ENCODE data around the gene PGM5.

PGM5 gene

DNA sequence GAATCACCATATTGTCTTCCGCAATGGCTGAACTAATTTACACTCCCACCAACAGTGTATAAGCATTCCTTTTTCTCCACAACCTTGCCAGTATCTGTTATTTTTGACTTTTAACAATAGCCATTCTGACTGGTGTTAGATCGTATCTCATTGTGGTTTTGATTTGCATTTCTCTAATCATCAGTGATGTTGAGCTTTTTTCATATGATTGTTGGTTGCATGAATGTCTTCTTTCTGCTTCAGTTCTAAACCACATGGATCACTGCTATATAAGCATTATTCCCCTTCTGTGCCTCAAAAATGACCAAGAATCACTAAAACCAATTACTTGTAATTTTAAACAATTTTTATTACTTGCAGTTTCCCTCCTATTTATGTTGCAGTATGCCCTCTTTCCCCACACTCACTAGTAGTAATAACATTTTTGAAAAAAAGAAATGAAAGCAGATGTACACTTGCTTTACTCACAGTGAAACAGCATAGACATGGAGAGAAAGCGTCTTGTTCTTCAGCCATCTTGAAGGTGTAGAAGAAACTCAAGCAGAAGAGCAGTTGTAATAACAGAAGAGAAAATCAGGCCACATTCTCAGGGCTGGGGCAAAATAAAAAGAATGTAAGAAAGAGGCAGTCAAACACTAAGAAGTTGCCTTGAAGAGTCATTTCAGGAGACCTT, 188.8 kb downstream of the PGM5 start:
- Mint-ChIP-seq H3K27ac (no peak overlapping the region), H3K27me3 (no peaks in the 10 kb centered on the region), H3K9me3 (no peaks in the 10 kb centered on the region), H3K4me1 (ENCODE audit: low read depth) (peaks cover 17% of the 10 kb centered on the region), H3K36me3 (ENCODE audit: low read depth) (no peaks in the 10 kb centered on the region), H3K4me3 (no peak overlapping the region)

DNA sequence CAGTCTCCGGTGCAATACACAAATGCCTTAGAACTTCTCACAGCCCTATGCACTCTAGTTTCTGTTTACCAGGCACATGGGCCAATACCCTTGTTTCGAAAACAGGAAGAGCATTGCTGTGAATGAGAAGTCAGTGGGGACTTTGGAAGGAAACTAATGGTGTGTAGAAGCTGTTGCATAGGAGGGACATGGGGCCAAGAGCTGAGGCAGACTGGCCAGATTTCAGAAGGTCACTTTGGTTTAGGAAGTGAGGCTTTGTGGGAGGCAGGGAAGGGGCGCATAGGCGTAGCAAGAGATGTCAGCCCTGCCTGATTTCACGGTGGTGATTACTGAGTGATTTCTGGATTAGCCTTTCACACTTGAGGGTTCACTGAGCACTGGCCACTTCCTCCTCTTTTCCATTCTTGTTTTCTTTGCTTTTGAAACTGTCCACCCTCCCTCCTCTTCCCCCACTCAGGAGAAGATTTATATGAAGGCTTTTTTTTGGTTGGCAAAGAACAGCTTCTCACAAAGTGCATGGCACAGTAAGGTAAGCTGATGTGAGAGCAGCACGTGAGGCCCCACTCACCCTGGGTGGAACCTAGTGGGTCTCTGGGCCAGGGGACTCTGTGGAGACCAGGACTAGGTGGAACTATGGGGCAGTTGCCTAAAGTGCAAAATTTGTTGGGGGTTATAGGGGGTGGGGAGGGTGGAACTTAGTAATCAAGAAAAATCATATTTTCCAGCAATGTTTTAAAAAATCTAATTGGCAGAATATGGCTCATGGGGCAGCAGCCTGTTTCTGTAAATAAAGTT, 190.4 kb downstream of the PGM5 start:
- peak overlapping the region; percentile 35 for H3K4me3 Mint-ChIP-seq
- no peaks in the 10 kb centered on the region for H3K36me3 Mint-ChIP-seq (ENCODE audit: low read depth)
- no peaks in the 10 kb centered on the region for H3K27me3 Mint-ChIP-seq
- no peaks in the 10 kb centered on the region for H3K9me3 Mint-ChIP-seq
- H3K27ac Mint-ChIP-seq, result peak overlapping the region; percentile 61
- peaks cover 17% of the 10 kb centered on the region for H3K4me1 Mint-ChIP-seq (ENCODE audit: low read depth)

DNA sequence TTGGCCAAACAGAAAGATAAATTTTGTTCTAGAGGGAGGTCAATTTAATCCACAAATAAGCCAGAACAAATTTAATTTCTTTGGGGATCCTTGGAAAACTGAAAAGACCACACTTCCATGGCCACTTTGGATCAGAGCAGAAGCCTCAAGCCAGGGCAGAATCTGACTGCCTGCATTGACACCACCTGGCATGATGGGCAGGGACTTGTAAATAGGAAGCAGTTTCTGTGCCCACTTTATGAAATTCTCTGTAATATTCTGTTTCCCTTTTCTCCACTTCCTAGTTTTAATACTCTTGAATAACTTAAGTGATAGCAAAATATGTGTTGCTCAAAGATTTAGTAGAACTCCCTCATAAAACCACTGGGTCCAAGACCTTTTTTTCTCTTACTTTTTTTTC, 191.0 kb downstream of the PGM5 start:
- H3K4me1 Mint-ChIP-seq (ENCODE audit: low read depth), result peaks cover 17% of the 10 kb centered on the region
- H3K36me3 Mint-ChIP-seq (ENCODE audit: low read depth), result no peaks in the 10 kb centered on the region
- H3K27me3 Mint-ChIP-seq, result no peaks in the 10 kb centered on the region
- H3K27ac Mint-ChIP-seq, result no peak overlapping the region
- no peak overlapping the region for H3K4me3 Mint-ChIP-seq
- no peaks in the 10 kb centered on the region for H3K9me3 Mint-ChIP-seq

DNA sequence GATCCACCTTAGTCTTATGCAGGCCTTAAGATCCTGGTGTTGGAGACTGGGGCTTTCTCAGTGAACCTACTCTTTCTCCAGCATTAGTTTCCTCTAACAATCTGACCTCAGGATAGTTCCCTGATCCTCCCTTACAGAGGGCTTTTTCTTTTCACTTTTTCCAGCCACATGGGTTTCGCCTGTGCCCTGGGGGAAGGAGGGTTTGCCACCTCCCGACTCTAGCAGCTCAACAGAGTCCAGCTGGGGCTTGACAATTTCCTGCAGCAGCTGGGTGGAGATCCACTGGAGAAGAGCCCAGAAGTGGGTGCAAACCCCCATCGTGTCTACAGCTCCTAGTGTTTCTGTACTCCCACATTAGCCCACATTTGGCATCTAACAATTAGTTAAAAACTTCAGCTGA, 191.8 kb downstream of the PGM5 start:
- no peak overlapping the region for H3K4me3 Mint-ChIP-seq
- no peaks in the 10 kb centered on the region for H3K9me3 Mint-ChIP-seq
- no peak overlapping the region for H3K27ac Mint-ChIP-seq
- H3K27me3 Mint-ChIP-seq, result peaks cover 4% of the 10 kb centered on the region
- H3K36me3 Mint-ChIP-seq (ENCODE audit: low read depth), result no peaks in the 10 kb centered on the region
- H3K4me1 Mint-ChIP-seq (ENCODE audit: low read depth), result peaks cover 17% of the 10 kb centered on the region

DNA sequence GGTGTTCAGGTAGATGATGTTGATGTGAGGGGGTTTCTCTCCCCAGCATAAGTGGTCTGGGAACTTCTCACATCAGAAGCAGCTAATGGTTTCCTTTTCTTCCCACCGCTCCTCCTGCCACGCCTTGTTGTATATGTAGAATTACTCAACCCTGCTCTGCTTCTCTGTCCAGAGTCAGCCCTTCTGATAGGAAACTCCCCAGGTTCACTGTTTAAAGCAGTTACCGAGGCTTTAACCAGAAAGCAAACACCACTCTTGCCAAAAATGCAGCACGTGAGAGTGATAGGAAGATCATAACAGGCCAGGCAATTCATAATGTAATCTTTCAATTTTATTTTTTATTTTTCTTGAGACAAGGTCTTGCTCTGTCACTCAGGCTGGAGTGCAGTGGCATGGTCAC, 194.8 kb downstream of the PGM5 start:
- no peaks in the 10 kb centered on the region for H3K9me3 Mint-ChIP-seq
- peaks cover 7% of the 10 kb centered on the region for H3K27me3 Mint-ChIP-seq
- H3K27ac Mint-ChIP-seq, result no peak overlapping the region
- H3K4me1 Mint-ChIP-seq (ENCODE audit: low read depth), result peaks cover 7% of the 10 kb centered on the region
- H3K4me3 Mint-ChIP-seq, result no peak overlapping the region
- H3K36me3 Mint-ChIP-seq (ENCODE audit: low read depth), result no peaks in the 10 kb centered on the region

DNA sequence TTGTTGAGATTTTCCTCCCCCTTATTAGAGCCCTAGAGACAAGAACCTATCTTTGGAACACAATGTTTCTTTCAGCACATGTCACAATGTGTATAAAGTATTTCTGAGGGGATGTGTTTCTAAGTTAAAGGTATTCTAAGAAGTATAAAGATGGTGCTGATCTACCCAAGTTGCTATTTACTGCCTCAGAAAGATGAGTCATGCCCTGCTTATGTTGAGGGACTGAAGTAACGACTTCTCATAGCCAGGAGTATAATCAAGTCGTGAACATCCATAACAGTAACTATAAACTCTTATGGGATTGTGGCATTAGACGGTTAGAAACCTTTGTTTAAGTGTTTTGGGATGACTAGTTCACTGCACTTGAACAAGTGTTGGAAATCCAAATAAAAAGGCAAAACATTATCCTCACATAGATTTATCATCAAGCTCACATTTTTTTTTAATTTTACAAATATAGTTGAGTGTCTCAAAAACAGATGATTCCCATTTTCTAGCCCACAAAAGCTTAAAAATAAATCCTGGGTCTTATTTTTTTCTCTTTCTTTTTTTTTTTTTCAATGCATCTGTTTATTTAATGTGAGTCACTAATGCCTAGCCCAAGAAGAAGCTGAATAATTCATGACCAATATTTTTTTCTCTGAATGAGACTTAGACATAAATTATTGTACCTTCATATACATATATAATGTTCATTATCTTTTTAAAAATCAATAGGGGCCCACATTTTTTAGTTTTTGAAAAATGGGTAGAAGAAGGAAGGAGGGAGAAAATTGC, 196.5 kb downstream of the PGM5 start:
- Mint-ChIP-seq H3K9me3 (no peaks in the 10 kb centered on the region), H3K27me3 (peaks cover 14% of the 10 kb centered on the region), H3K4me3 (no peak overlapping the region), H3K4me1 (ENCODE audit: low read depth) (no peaks in the 10 kb centered on the region), H3K36me3 (ENCODE audit: low read depth) (no peaks in the 10 kb centered on the region), H3K27ac (no peak overlapping the region)

DNA sequence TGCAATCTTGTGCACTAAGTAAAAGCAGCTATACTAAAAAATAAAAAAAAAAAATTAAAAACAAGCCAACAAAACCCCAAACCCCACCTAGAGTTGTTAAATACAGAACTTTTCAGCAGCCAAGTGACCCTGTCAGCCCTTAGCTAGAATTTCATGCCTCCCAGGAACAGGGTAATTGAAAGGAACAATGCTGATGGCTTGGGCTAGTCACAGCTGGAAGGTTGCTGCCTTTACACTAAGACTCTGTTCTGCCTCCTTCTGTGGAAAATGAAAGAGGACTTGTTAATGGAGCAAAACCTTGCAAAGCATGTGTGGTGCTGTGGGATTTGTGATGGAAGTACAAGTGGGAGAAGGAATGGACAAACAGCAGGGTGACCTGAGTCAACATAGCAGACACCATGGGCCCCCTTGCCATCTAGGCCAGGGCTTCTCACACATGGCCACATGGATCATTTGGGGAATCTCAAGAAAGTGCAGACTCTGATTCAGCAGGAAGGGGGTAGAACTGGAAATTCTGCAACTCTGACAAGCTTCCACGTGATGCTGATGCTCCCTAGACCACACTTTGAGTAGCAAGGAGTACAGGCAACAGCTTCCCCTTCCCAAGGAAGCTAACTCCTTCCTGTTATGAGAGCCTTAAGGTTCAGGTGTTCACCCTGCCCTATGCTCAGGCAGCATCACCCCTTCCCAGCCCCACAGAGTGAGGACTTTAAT, 199.2 kb downstream of the PGM5 start:
- H3K27ac Mint-ChIP-seq, result no peak overlapping the region
- no peaks in the 10 kb centered on the region for H3K36me3 Mint-ChIP-seq (ENCODE audit: low read depth)
- H3K4me1 Mint-ChIP-seq (ENCODE audit: low read depth), result peaks cover 10% of the 10 kb centered on the region
- peaks cover 16% of the 10 kb centered on the region for H3K27me3 Mint-ChIP-seq
- no peak overlapping the region for H3K4me3 Mint-ChIP-seq
- no peaks in the 10 kb centered on the region for H3K9me3 Mint-ChIP-seq

DNA sequence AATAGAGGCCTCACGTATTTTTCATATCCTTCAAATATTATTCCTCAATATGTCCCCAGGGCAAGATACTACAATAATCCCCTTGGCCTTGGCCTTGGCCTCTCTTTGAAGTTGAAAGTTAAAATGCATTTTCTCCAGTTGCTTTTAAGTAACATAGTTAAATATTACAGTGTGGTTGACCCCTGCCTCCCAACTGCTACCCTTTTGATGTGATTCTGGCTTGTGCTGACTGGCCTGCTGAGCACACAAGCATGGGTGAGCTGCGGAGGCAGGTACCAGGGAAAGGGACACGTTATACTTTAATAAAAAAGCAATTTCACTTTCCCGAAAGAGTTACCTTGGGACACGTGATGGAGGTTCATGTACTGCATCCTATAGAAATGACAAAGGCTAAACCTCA, 202.1 kb downstream of the PGM5 start:
- no peak overlapping the region for H3K4me3 Mint-ChIP-seq
- no peaks in the 10 kb centered on the region for H3K9me3 Mint-ChIP-seq
- H3K36me3 Mint-ChIP-seq (ENCODE audit: low read depth), result no peaks in the 10 kb centered on the region
- peaks cover 32% of the 10 kb centered on the region for H3K27me3 Mint-ChIP-seq
- H3K4me1 Mint-ChIP-seq (ENCODE audit: low read depth), result peaks cover 16% of the 10 kb centered on the region
- H3K27ac Mint-ChIP-seq, result no peak overlapping the region

DNA sequence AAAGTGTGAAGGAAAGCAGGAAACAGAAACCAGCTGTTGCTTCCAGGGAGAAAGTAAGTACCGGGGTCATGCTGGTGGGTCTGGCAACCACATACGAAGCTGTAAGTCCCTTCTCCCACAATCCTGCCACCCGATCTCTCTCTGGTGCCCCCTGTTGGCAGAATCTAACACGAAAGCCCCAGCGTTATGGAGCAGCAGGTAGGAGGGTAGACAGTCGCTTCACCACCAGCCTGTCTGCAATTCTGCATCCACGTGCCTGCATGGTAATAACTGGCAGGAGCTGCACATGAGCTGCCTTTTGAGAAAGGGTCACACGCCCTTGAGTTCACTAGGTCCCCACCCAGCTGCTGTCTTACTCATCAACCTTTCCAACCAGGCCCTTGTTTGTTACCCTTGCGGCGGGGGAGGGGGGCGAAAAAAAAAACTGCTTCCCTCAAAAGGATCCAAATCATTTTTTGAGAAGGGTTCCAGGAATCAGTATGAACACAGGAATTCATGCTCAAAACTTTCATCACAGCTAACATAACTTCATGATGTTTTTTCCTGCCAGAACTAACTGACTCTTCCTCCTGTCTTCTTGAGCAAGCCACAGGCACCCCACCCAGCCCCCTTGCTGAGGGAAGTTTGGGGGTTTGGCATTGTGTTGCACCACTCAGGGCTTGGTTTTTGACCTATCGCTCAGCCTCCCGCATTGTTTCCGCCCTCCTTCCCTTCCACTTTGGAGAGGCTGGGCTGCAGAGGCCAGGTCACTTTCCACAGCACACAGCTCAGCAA, 203.8 kb downstream of the PGM5 start:
- Mint-ChIP-seq H3K27ac (no peak overlapping the region), H3K4me3 (no peak overlapping the region), H3K9me3 (no peaks in the 10 kb centered on the region), H3K36me3 (ENCODE audit: low read depth) (no peaks in the 10 kb centered on the region), H3K27me3 (peaks cover 29% of the 10 kb centered on the region), H3K4me1 (ENCODE audit: low read depth) (peaks cover 16% of the 10 kb centered on the region)

DNA sequence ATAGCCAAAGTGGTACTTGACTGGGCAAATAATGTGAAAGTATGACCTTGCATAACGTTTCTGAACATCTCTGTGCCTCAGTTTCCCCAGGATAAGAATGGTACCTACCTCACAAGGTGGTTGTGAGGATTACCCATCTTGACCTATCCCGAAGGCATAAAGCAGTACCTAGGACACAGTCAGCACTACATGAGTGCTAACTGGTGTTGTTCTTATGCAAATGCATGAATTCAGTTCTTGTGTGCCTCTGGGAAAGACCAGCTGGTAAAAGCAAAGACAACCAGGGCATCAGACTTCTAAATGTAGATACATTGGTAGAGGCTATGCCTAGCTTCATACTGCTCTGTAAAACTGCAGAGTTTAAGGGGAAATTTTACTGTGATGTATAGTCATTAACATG, 206.1 kb downstream of the PGM5 start:
- no peaks in the 10 kb centered on the region for H3K36me3 Mint-ChIP-seq (ENCODE audit: low read depth)
- H3K4me1 Mint-ChIP-seq (ENCODE audit: low read depth), result peaks cover 16% of the 10 kb centered on the region
- peaks cover 27% of the 10 kb centered on the region for H3K27me3 Mint-ChIP-seq
- H3K27ac Mint-ChIP-seq, result no peak overlapping the region
- no peak overlapping the region for H3K4me3 Mint-ChIP-seq
- H3K9me3 Mint-ChIP-seq, result no peaks in the 10 kb centered on the region

DNA sequence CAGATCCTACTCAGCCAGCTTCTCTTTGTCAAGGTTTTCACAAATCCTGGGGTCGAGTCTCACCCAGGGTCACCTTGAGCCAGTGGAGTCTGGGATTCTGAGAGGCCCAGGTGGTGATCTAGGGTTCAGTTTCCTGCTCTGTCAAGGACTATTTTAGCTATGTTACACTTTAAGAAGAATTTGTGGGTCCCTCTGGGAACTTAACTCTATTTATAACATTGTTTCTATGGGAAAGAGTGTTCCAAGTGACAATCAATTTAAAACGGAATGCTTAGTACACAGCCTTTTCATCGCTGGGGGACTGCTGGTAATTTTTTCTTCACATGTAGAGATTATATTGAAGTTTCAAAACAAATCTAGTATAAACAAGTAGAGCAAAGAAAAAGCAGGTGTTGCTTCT, 211.2 kb downstream of the PGM5 start:
- Mint-ChIP-seq H3K27me3 (peaks cover 19% of the 10 kb centered on the region), H3K27ac (no peak overlapping the region), H3K4me1 (ENCODE audit: low read depth) (no peaks in the 10 kb centered on the region), H3K4me3 (no peak overlapping the region), H3K9me3 (no peaks in the 10 kb centered on the region), H3K36me3 (ENCODE audit: low read depth) (no peaks in the 10 kb centered on the region)

DNA sequence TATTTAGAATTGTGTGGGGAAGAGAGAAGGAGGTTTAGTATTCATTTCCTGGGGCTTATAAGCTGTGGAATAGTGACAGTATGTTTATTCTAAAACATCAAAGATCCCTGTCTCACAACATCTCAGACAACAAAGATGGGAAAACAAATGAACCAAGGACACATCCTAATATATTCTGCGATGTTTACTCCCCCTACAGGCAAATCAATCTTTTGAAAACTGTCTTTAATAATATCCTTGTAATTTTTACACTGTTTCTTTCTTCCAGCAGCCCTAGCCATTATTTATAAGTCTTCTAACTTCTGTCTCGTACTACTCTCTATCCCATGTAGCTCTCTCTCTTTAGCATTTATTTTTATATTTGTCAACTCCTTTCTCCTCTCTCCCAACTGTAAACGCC, 217.7 kb downstream of the PGM5 start:
- H3K27ac Mint-ChIP-seq, result no peak overlapping the region
- peaks cover 3% of the 10 kb centered on the region for H3K4me1 Mint-ChIP-seq (ENCODE audit: low read depth)
- no peak overlapping the region for H3K4me3 Mint-ChIP-seq
- peaks cover 5% of the 10 kb centered on the region for H3K27me3 Mint-ChIP-seq
- H3K36me3 Mint-ChIP-seq (ENCODE audit: low read depth), result no peaks in the 10 kb centered on the region
- H3K9me3 Mint-ChIP-seq, result no peaks in the 10 kb centered on the region

DNA sequence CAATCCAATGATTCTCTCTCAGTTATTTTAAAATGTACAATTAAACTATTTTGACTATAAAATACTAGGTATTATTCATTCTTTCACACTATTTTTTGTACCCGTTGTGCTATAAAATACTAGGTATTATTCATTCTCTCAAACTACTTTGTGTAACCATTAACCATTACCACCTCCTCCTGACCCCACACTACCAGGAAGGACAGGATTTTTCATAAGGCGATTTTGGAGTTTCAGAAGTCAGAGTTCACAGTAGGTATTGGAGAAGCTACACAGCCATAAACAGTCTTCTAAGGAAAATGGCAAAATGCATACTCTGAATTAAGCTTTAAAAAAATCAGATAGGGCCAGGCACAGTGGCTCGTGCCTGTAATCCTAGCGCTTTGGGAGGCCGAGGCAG, 219.4 kb downstream of the PGM5 start:
- Mint-ChIP-seq H3K4me3 (no peak overlapping the region), H3K4me1 (ENCODE audit: low read depth) (peaks cover 3% of the 10 kb centered on the region), H3K36me3 (ENCODE audit: low read depth) (no peaks in the 10 kb centered on the region), H3K27me3 (peaks cover 5% of the 10 kb centered on the region), H3K9me3 (no peaks in the 10 kb centered on the region), H3K27ac (no peak overlapping the region)

Measured in stimulated activated naive CD8-positive, alpha-beta T cell treated with anti-CD3 and anti-CD28 coated beads, Interleukin-15, Interleukin-2, amounts not matched to agents 100 ng/mL and 50 ng/mL, for 24 hours (primary cell).